ENCODE data around the gene GGA2.
A peak's percentile ranks its signal among the peaks of the same experiment; 100 is the strongest.
"Not testable (repeated sequence)": the region's sequence is repeated elsewhere in the genome, so short reads cannot be mapped to it uniquely, and the experiment has no call there.

GGA2 gene

GRCh38 chr16:23510164-23510914 lies at the start of gene GGA2:
Gene GGA2, minus strand, starts transcription at chr16:23510494. Its CDS starts 83 bp downstream, at chr16:23510411.
- DNase-seq, result peak; percentile 60

- DNase-seq, result peak; percentile 17
These were observed 47.7 kb upstream of the GGA2 start for GRCh38 chr16:23557779-23558702.

- DNase-seq, result peak; percentile 99
These were observed 46.8 kb upstream of the GGA2 start, which contains the start of the genes EARS2 and UBFD1 for GRCh38 chr16:23556881-23557778. Gene EARS2, minus strand, starts transcription at chr16:23557350. Its CDS starts 7 bp downstream, at chr16:23557343. Gene UBFD1, plus strand, starts transcription at chr16:23557727. Its CDS starts 16 bp downstream, at chr16:23557743.

GRCh38 chr16:23554536-23554935 lies 44.2 kb upstream of the GGA2 start:
- DNase-seq, result no peak

- no peak for DNase-seq
These were observed 41.9 kb upstream of the GGA2 start for GRCh38 chr16:23552161-23552560.

GRCh38 chr16:23549938-23550337 lies 39.6 kb upstream of the GGA2 start:
- no peak for DNase-seq

GRCh38 chr16:23544436-23544835 lies 34.1 kb upstream of the GGA2 start:
- DNase-seq, result no peak

- DNase-seq, result not testable (repeated sequence)
These were observed 30.5 kb upstream of the GGA2 start for GRCh38 chr16:23540817-23541178.

- peak; percentile 35 for DNase-seq
These were observed 29.9 kb upstream of the GGA2 start for GRCh38 chr16:23539984-23540816.

- no peak for DNase-seq
These were observed 28.6 kb upstream of the GGA2 start for GRCh38 chr16:23538919-23539278.

- DNase-seq, result no peak
These were observed 27.1 kb upstream of the GGA2 start for GRCh38 chr16:23537390-23537789.

GRCh38 chr16:23535901-23536300 lies 25.6 kb upstream of the GGA2 start:
- DNase-seq, result no peak

GRCh38 chr16:23534868-23535860 lies 24.9 kb upstream of the GGA2 start:
- no peak for DNase-seq

- DNase-seq, result no peak
These were observed 22.2 kb upstream of the GGA2 start for GRCh38 chr16:23532448-23532847.

- DNase-seq, result no peak
These were observed 19.8 kb upstream of the GGA2 start for GRCh38 chr16:23530062-23530461.

GRCh38 chr16:23528644-23529310 lies 18.5 kb upstream of the GGA2 start:
- no peak for DNase-seq

GRCh38 chr16:23527961-23528643 lies 17.8 kb upstream of the GGA2 start:
- DNase-seq, result no peak

- DNase-seq, result no peak
These were observed 14.6 kb upstream of the GGA2 start for GRCh38 chr16:23524886-23525285.

- DNase-seq, result no peak
These were observed 13.6 kb upstream of the GGA2 start for GRCh38 chr16:23523876-23524385.

Measured in NCI-H510A (cell line).